SU-DHL-6 (cell line): ENCODE data around the gene BMP4.

Experiments
- H2AFZ ChIP-seq: fragments of 200-600 bp; sonication (generic); 2 replicates; pipeline ENCODE4 v1.6.1; 2014; ENCODE audit warnings: low read depth, mild to moderate bottlenecking, moderate library complexity, mixed read lengths, antibody characterized with exemption, low read length; ENCODE audit not compliant: severe bottlenecking
- H3F3A ChIP-seq: fragments of 200-600 bp; shearing (Covaris generic); 2 replicates; pipeline ENCODE4 v1.6.0; 2016; ENCODE audit warnings: antibody characterized with exemption, mild to moderate bottlenecking; ENCODE audit not compliant: insufficient read depth
- H3K27ac ChIP-seq: fragments of 200-600 bp; sonication (generic); 2 replicates; pipeline ENCODE4 v1.5.1; 2016; ENCODE audit warnings: low read depth, mild to moderate bottlenecking, low read length, moderate library complexity, mixed read lengths
- H3K27me3 ChIP-seq: fragments of 200-600 bp; sonication (generic), shearing (Covaris generic); 2 replicates; pipeline ENCODE4 v1.6.0; 2014; ENCODE audit warnings: mild to moderate bottlenecking, low read length
- H3K36me3 ChIP-seq: fragments of 200-600 bp; sonication (generic); 2 replicates; pipeline ENCODE4 v1.6.1; 2014; ENCODE audit warnings: mild to moderate bottlenecking, low read length, mixed read lengths
- H3K4me2 ChIP-seq: fragments of 300-600, 200-600 bp; shearing (Covaris generic), sonication (generic); 2 replicates; pipeline ENCODE4 v1.6.0; 2014; ENCODE audit warnings: low read length, low read depth, mild to moderate bottlenecking; ENCODE audit not compliant: poor library complexity, severe bottlenecking
- H3K4me3 ChIP-seq: fragments of 200-600 bp; sonication (generic); 2 replicates; pipeline ENCODE4 v1.5.1; 2014; ENCODE audit warnings: antibody characterized with exemption, low read length, mild to moderate bottlenecking, mixed read lengths; ENCODE audit not compliant: insufficient read depth, poor library complexity, severe bottlenecking
- H3K79me2 ChIP-seq: fragments of 200-600 bp; sonication (generic); 2 replicates; pipeline ENCODE4 v1.6.1; 2014; ENCODE audit warnings: mild to moderate bottlenecking, low read length, moderate library complexity; ENCODE audit not compliant: insufficient read depth
- H3K9ac ChIP-seq: fragments of 200-600 bp; sonication (generic); 2 replicates; pipeline ENCODE4 v1.7.0; 2014; ENCODE audit warnings: mild to moderate bottlenecking, low read length
- H3K9me2 ChIP-seq: fragments of 200-600 bp; sonication (generic); replicated peaks from 2 replicates; pipeline ENCODE4 v1.6.1; 2014; ENCODE audit warnings: low read length; ENCODE audit not compliant: insufficient read depth
- H3K9me3 ChIP-seq: fragments of 200-600 bp; sonication (generic); 2 replicates; pipeline ENCODE4 v1.6.1; 2014; ENCODE audit warnings: low read length, mixed read lengths; ENCODE audit not compliant: insufficient read depth
- H4K20me1 ChIP-seq: fragments of 200-600 bp; sonication (generic); 2 replicates; pipeline ENCODE4 v1.6.1; 2014; ENCODE audit warnings: low read depth, mild to moderate bottlenecking, antibody characterized with exemption, low read length, moderate library complexity, mixed read lengths
- CTCF ChIP-seq: fragments of 200-600 bp; sonication (generic); IDR thresholded peaks from one replicate; pipeline ENCODE4 v1.5.1; 2017; ENCODE audit warnings: antibody characterized with exemption, mild to moderate bottlenecking, low read length, moderate library complexity; ENCODE audit not compliant: insufficient read depth, poor library complexity, severe bottlenecking
- EZH2phosphoT487 ChIP-seq: fragments of 200-600 bp; sonication (generic), shearing (Covaris generic); conservative IDR thresholded peaks from 2 replicates; pipeline ENCODE4 v1.6.1; 2018; ENCODE audit warnings: mild to moderate bottlenecking, antibody characterized with exemption, low read length, moderate library complexity, mixed read lengths

Gene BMP4

DNA sequence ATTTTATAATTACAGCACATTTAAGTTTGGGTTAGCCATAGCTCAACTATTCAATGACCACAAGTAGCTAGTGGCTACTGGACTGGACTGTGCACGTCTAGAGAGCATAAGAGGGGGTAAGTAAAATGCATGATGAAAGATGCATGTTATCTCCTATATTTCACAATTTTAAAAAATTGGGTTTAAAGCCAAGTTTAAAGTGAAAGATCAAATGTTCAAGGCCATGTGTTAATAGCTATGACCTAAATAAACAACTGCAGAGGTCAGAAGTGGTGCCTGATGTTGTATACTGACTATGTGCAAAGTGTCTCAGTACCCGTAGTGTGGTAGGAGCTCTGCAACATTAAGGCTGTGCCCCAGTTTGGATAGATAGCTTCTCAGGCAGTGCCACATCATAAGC lies 48.2 kb downstream of the BMP4 start:
- no peaks in the 10 kb centered on the region for H4K20me1 ChIP-seq
- H3K4me2 ChIP-seq = no peak overlapping the region
- no peak overlapping the region for H3K9ac ChIP-seq
- no peaks in the 10 kb centered on the region for H3K9me3 ChIP-seq
- TF ChIP-seq CTCF (no peak), EZH2phosphoT487 (no peak)
- no peak overlapping the region for H3K4me3 ChIP-seq
- no peaks in the 10 kb centered on the region for H3F3A ChIP-seq
- no peaks in the 10 kb centered on the region for H3K79me2 ChIP-seq
- no peak overlapping the region for H2AFZ ChIP-seq
- H3K27ac ChIP-seq = no peak overlapping the region
- no peaks in the 10 kb centered on the region for H3K36me3 ChIP-seq
- no peaks in the 10 kb centered on the region for H3K9me2 ChIP-seq
- no peaks in the 10 kb centered on the region for H3K27me3 ChIP-seq

DNA sequence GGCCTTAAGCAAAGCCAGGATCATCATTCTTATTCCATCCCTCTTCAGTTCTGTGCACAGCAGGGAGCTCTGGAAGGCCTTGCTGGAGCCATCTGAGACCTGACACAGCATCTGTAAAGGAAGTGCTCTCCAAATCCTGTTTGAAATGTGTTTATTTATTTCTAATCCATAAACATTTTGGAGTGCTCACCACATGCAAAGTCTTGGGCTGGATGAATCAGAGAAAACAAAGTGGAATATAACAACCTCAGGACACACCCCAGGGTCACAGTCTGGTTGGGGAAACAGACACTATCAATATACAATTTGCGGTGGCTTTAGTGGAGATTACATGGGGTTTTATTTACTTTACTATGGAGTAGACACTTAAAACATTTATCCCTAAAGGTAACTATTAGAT lies 54.3 kb downstream of the BMP4 start:
- no peak for TF ChIP-seq CTCF
- TF ChIP-seq EZH2phosphoT487 = no peak
- Histone ChIP-seq H4K20me1 (no peaks in the 10 kb centered on the region), H3K36me3 (no peaks in the 10 kb centered on the region), H3K4me2 (no peak overlapping the region), H3K9ac (no peak overlapping the region), H3F3A (no peaks in the 10 kb centered on the region), H3K79me2 (no peaks in the 10 kb centered on the region), H2AFZ (no peak overlapping the region), H3K9me2 (no peaks in the 10 kb centered on the region), H3K9me3 (no peaks in the 10 kb centered on the region), H3K4me3 (no peak overlapping the region), H3K27ac (no peak overlapping the region), H3K27me3 (no peaks in the 10 kb centered on the region)

DNA sequence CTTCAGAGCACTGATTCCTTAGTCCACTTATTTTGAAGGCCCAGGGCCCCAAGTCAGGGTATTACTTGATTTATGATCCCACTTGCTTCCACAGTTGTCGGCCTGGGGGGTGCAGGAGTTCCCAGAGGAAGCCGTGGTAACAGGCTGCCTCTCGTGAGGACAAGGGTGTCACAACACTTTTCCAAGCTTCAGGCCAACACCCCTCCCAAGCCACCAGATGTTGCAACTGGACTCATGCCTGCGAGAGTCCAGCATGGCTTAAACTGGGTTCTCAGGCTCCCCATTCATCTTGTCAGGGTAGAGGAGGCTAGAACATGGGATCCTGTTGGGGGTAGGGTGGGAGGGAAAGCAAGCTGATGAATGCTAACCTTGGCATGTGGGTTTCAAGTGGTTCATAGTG lies 56.1 kb downstream of the BMP4 start:
- Histone ChIP-seq H3K9me2 (no peaks in the 10 kb centered on the region), H3K79me2 (no peaks in the 10 kb centered on the region), H3K4me2 (no peak overlapping the region), H3K27me3 (no peaks in the 10 kb centered on the region), H3F3A (no peaks in the 10 kb centered on the region), H4K20me1 (no peaks in the 10 kb centered on the region), H3K9ac (no peak overlapping the region), H3K36me3 (no peaks in the 10 kb centered on the region), H2AFZ (no peak overlapping the region), H3K4me3 (no peak overlapping the region), H3K9me3 (no peaks in the 10 kb centered on the region), H3K27ac (no peak overlapping the region)
- TF ChIP-seq EZH2phosphoT487 (no peak), CTCF (no peak)
